Stimulated activated CD4-positive, alpha-beta T cell treated with anti-CD3 and anti-CD28 coated beads, TNF-alpha, amount 100 ng/mL, for 1 hour (primary cell): ENCODE data around the gene COA7.

Source experiments
- DNase-seq, 3 donors: peaks; one replicate each; pipeline ENCODE4 v3.0.0-alpha.2; 2020; ENCODE audit warnings: low read depth in 3 of 3, low spot score in 1 of 3

Gene COA7

GRCh38 chr1:52636721-52637695 is 61.1 kb downstream of the COA7 start:
- peak in 2 of 3 donors; percentile 40 to 41 for DNase-seq

DNA sequence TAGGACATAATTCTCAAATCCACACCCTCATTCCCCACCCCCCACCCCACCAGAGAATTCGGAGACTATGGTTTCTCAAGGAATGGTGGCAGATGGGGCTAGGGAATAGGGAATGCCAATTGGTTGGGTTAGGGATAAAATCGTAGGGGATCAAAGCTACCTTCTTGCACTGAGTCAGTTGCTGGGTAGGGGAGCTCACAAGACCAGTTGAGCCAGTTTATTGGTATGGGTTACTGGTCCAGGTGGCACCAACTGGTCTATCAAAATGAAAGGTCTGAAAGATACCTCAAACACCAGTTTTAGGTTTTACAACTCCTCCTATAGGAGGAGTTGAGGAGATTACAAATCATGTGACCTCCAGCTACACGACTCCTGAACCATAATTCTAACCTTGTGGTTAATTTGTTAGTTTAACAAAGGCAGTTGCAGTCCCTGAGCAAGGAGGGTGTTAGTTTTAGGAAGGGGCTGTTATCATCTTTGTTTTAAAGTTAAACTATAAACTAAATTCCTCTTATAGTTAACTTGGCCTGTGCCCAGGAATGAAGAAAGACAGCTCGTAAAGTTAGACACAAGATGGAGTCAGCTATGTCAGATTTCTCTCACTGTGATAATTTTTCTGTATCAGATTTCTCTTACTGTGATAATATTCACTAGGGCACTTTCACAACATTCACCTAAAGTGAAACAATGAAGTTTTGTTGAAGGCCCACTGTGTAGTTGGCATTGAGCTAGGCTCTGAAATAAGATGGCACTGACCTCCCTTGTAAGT is 62.6 kb downstream of the COA7 start:
- DNase-seq: no peak
